ENCODE results near the gene STARD10.

DNA sequence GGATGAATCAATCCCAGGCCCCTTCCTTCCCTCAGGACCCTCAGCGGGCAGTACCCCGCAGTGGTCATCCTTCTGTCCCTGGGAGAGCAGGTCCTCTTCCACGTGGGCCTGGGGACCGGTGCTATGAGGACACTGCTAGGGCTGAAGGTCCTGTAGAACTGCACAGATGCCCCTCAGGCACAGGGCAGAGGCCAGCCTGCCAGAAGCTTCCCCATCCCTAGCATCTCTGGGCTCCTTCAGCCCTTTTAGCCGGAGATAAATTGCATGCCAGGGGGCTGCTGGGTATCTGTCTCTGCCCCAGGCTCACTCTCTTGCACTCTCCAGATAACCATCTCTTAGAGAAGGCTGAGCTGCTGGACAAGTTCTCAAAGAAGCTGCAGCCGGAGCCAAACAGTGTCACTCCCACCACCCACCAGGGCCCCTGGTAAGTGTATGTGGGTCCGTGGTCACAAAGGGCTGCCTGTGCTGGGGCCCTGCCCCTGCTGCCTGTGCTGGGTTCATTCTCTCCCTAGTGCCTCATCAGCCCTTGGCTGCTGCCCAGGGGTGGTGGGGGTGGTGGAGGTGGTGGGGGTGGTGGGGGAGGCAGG is 22.6 kb upstream of the STARD10 start:
- TF ChIP-seq, protein P1, sequence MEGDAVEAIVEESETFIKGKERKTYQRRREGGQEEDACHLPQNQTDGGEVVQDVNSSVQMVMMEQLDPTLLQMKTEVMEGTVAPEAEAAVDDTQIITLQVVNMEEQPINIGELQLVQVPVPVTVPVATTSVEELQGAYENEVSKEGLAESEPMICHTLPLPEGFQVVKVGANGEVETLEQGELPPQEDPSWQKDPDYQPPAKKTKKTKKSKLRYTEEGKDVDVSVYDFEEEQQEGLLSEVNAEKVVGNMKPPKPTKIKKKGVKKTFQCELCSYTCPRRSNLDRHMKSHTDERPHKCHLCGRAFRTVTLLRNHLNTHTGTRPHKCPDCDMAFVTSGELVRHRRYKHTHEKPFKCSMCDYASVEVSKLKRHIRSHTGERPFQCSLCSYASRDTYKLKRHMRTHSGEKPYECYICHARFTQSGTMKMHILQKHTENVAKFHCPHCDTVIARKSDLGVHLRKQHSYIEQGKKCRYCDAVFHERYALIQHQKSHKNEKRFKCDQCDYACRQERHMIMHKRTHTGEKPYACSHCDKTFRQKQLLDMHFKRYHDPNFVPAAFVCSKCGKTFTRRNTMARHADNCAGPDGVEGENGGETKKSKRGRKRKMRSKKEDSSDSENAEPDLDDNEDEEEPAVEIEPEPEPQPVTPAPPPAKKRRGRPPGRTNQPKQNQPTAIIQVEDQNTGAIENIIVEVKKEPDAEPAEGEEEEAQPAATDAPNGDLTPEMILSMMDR (IDR thresholded peaks at IDR 0.05; ENCODE audit: control extremely low read depth in 1 of 3, insufficient read depth in 1 of 3, low read depth in 1 of 3, low read length in 3 of 3), result no peak
- TF ChIP-seq MAFK (IDR thresholded peaks at IDR 0.05; ENCODE audit: low read depth, low read length) (no peak), POLR2A (IDR thresholded peaks at IDR 0.05; ENCODE audit: control extremely low read depth in 1 of 2, low read depth in 2 of 2, low read length in 2 of 2) (no peak), KDM1A (IDR thresholded peaks at IDR 0.05; ENCODE audit: borderline replicate concordance, low read length) (no peak), TAF1 (IDR thresholded peaks at IDR 0.05; ENCODE audit: low read depth, low read length) (no peak), RAD21 (IDR thresholded peaks at IDR 0.05 in 1 of 2, conservative IDR thresholded peaks at IDR 0.05 in 1 of 2; ENCODE audit: low read depth in 2 of 2, low read length in 2 of 2) (no peak), POLR2AphosphoS5 (IDR thresholded peaks at IDR 0.05; ENCODE audit: low read depth, low read length) (no peak), EZH2 (IDR thresholded peaks at IDR 0.05; ENCODE audit: low read depth, low read length, severe bottlenecking) (no peak), JUN (IDR thresholded peaks at IDR 0.05; ENCODE audit: low read depth, low read length) (no peak)
- TF ChIP-seq, protein P2, sequence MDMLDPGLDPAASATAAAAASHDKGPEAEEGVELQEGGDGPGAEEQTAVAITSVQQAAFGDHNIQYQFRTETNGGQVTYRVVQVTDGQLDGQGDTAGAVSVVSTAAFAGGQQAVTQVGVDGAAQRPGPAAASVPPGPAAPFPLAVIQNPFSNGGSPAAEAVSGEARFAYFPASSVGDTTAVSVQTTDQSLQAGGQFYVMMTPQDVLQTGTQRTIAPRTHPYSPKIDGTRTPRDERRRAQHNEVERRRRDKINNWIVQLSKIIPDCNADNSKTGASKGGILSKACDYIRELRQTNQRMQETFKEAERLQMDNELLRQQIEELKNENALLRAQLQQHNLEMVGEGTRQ (IDR thresholded peaks at IDR 0.05; ENCODE audit: low read length), result no peak
- TF ChIP-seq, protein P3, sequence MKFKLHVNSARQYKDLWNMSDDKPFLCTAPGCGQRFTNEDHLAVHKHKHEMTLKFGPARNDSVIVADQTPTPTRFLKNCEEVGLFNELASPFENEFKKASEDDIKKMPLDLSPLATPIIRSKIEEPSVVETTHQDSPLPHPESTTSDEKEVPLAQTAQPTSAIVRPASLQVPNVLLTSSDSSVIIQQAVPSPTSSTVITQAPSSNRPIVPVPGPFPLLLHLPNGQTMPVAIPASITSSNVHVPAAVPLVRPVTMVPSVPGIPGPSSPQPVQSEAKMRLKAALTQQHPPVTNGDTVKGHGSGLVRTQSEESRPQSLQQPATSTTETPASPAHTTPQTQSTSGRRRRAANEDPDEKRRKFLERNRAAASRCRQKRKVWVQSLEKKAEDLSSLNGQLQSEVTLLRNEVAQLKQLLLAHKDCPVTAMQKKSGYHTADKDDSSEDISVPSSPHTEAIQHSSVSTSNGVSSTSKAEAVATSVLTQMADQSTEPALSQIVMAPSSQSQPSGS (IDR thresholded peaks at IDR 0.05; ENCODE audit: low read length), result no peak
- TF ChIP-seq, protein P4, sequence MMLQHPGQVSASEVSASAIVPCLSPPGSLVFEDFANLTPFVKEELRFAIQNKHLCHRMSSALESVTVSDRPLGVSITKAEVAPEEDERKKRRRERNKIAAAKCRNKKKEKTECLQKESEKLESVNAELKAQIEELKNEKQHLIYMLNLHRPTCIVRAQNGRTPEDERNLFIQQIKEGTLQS (IDR thresholded peaks at IDR 0.05; ENCODE audit: insufficient read depth, low read depth, low read length), result no peak

Data from H1 (cell line).